HUES48 (cell line): Measurements from ENCODE around the gene UBE2G1.

Experiments used
- H3K27ac ChIP-seq: one replicate; pipeline ENCODE4 v1.7.0; 2013; ENCODE audit warnings: low read depth, low read length, inconsistent platforms
- H3K27me3 ChIP-seq: 2 replicates; pipeline ENCODE4 v1.6.1; 2013; ENCODE audit warnings: mild to moderate bottlenecking, low read length; ENCODE audit not compliant: control insufficient read depth, insufficient read depth
- H3K36me3 ChIP-seq: 2 replicates; pipeline ENCODE4 v1.6.1; 2013; ENCODE audit warnings: low read length; ENCODE audit not compliant: control insufficient read depth, insufficient read depth
- H3K4me1 ChIP-seq: 2 replicates; pipeline ENCODE4 v1.6.1; 2013; ENCODE audit warnings: mild to moderate bottlenecking, low read length; ENCODE audit not compliant: control insufficient read depth, insufficient read depth
- H3K4me3 ChIP-seq: 2 replicates; pipeline ENCODE4 v1.5.1; 2013; ENCODE audit warnings: mild to moderate bottlenecking, low read depth, low read length
- H3K9ac ChIP-seq: 2 replicates; pipeline ENCODE4 v1.6.1; 2013; ENCODE audit warnings: mild to moderate bottlenecking, low read depth, low read length, moderate library complexity
- H3K9me3 ChIP-seq: 2 replicates; pipeline ENCODE4 v1.6.1; 2013; ENCODE audit warnings: low read length; ENCODE audit not compliant: control insufficient read depth, insufficient read depth

Gene UBE2G1

GRCh38 chr17:4248504-4249277 is 117.8 kb downstream of the UBE2G1 start:
- Histone ChIP-seq H3K9ac (no peak overlapping the region), H3K36me3 (peaks cover 8% of the 10 kb centered on the region), H3K27me3 (no peaks in the 10 kb centered on the region), H3K4me1 (peaks cover 17% of the 10 kb centered on the region), H3K4me3 (no peak overlapping the region), H3K9me3 (no peaks in the 10 kb centered on the region), H3K27ac (peak overlapping the region; percentile 46)

GRCh38 chr17:4247971-4248388 is 118.5 kb downstream of the UBE2G1 start:
- no peaks in the 10 kb centered on the region for H3K9me3 ChIP-seq
- H3K4me3 ChIP-seq, result no peak overlapping the region
- H3K27me3 ChIP-seq, result no peaks in the 10 kb centered on the region
- no peak overlapping the region for H3K9ac ChIP-seq
- peaks cover 17% of the 10 kb centered on the region for H3K4me1 ChIP-seq
- peak overlapping the region; percentile 46 for H3K27ac ChIP-seq
- H3K36me3 ChIP-seq, result peaks cover 8% of the 10 kb centered on the region

- H3K27me3 ChIP-seq, result no peaks in the 10 kb centered on the region
- no peak overlapping the region for H3K4me3 ChIP-seq
- H3K4me1 ChIP-seq, result peaks cover 17% of the 10 kb centered on the region
- no peak overlapping the region for H3K9ac ChIP-seq
- peak overlapping the region; percentile 26 for H3K27ac ChIP-seq
- peaks cover 8% of the 10 kb centered on the region for H3K36me3 ChIP-seq
- no peaks in the 10 kb centered on the region for H3K9me3 ChIP-seq
Observed at GRCh38 chr17:4247361-4247970, 119.0 kb downstream of the UBE2G1 start.

GRCh38 chr17:4246674-4247073 is 119.8 kb downstream of the UBE2G1 start:
- no peaks in the 10 kb centered on the region for H3K9me3 ChIP-seq
- H3K36me3 ChIP-seq, result peaks cover 15% of the 10 kb centered on the region
- no peak overlapping the region for H3K27ac ChIP-seq
- H3K27me3 ChIP-seq, result no peaks in the 10 kb centered on the region
- H3K4me3 ChIP-seq, result no peak overlapping the region
- H3K4me1 ChIP-seq, result peaks cover 17% of the 10 kb centered on the region
- no peak overlapping the region for H3K9ac ChIP-seq

- Histone ChIP-seq H3K4me3 (no peak overlapping the region), H3K4me1 (no peaks in the 10 kb centered on the region), H3K27ac (no peak overlapping the region), H3K9ac (no peak overlapping the region), H3K27me3 (no peaks in the 10 kb centered on the region), H3K36me3 (peaks cover 44% of the 10 kb centered on the region), H3K9me3 (no peaks in the 10 kb centered on the region)
Observed at GRCh38 chr17:4241535-4241934, 124.9 kb downstream of the UBE2G1 start.

- no peaks in the 10 kb centered on the region for H3K4me1 ChIP-seq
- H3K4me3 ChIP-seq, result no peak overlapping the region
- H3K27me3 ChIP-seq, result no peaks in the 10 kb centered on the region
- peaks cover 80% of the 10 kb centered on the region for H3K36me3 ChIP-seq
- H3K27ac ChIP-seq, result no peak overlapping the region
- no peak overlapping the region for H3K9ac ChIP-seq
- no peaks in the 10 kb centered on the region for H3K9me3 ChIP-seq
Observed at GRCh38 chr17:4236456-4236855, 130.0 kb downstream of the UBE2G1 start.

GRCh38 chr17:4235372-4236279 is 130.8 kb downstream of the UBE2G1 start:
- Histone ChIP-seq H3K4me1 (no peaks in the 10 kb centered on the region), H3K27me3 (no peaks in the 10 kb centered on the region), H3K9me3 (no peaks in the 10 kb centered on the region), H3K4me3 (no peak overlapping the region), H3K9ac (no peak overlapping the region), H3K27ac (no peak overlapping the region), H3K36me3 (peaks cover 78% of the 10 kb centered on the region)

- H3K27ac ChIP-seq, result no peak overlapping the region
- peaks cover 76% of the 10 kb centered on the region for H3K36me3 ChIP-seq
- no peak overlapping the region for H3K4me3 ChIP-seq
Observed at GRCh38 chr17:4234401-4234800, 132.1 kb downstream of the UBE2G1 start.

GRCh38 chr17:4233668-4234258 is 132.7 kb downstream of the UBE2G1 start:
- H3K4me1 ChIP-seq, result peaks cover 4% of the 10 kb centered on the region; the same call in 1 of the 2 replicates

More at GRCh38 chr17:4234401-4234800, 132.1 kb downstream of the UBE2G1 start:
- Histone ChIP-seq H3K27me3 (no peaks in the 10 kb centered on the region), H3K4me1 (peaks cover 4% of the 10 kb centered on the region; the same call in 1 of the 2 replicates), H3K9me3 (no peaks in the 10 kb centered on the region), H3K9ac (no peak overlapping the region)

GRCh38 chr17:4232168-4232813 is 134.2 kb downstream of the UBE2G1 start:
- Histone ChIP-seq H3K4me1 (peaks cover 4% of the 10 kb centered on the region; the same call in 1 of the 2 replicates), H3K36me3 (peaks cover 62% of the 10 kb centered on the region), H3K9me3 (no peaks in the 10 kb centered on the region), H3K27ac (no peak overlapping the region), H3K9ac (no peak overlapping the region), H3K4me3 (no peak overlapping the region), H3K27me3 (no peaks in the 10 kb centered on the region)

More at GRCh38 chr17:4233668-4234258, 132.7 kb downstream of the UBE2G1 start:
- no peaks in the 10 kb centered on the region for H3K27me3 ChIP-seq
- H3K9ac ChIP-seq, result no peak overlapping the region
- no peak overlapping the region for H3K27ac ChIP-seq
- H3K9me3 ChIP-seq, result no peaks in the 10 kb centered on the region
- no peak overlapping the region for H3K4me3 ChIP-seq
- peaks cover 70% of the 10 kb centered on the region for H3K36me3 ChIP-seq
